NCI-H1436 treated with DMSO at 0.1 percent for 48 hours (cell line): ENCODE data around the gene FRMD1.

Source experiments
- DNase-seq: peaks from one replicate; lab custom pipeline; 2025; lab: John Stamatoyannopoulos, UW

The FRMD1 gene

DNA sequence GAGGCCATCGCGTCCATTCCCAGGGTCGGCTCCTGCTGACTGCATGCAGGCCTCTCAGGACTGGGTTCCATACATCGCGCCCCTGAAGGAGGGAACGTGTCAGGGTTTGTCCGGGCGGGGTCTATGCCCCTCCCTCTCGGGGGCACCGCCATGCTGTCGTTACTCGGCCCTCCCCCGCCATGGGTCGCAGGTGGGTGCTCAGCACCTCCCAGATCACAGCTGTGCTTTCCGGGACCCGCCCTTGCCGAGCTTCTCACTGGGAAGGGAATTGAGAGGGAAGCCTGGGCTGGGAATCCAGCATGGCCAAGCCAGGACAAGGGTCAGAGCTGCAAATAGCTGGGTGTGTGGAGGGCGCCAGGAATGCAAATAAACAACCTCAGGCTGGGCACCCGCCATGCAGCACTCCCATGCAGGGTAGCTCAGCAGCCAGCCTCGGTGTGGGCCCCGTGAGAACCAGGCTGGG lies at the start of gene FRMD1:
TSS of gene FRMD1 (minus strand) at position 270 of the 463 bp plus-strand sequence. CDS start at position 152, 118 bp downstream.
- DNase-seq, result no peak

DNA sequence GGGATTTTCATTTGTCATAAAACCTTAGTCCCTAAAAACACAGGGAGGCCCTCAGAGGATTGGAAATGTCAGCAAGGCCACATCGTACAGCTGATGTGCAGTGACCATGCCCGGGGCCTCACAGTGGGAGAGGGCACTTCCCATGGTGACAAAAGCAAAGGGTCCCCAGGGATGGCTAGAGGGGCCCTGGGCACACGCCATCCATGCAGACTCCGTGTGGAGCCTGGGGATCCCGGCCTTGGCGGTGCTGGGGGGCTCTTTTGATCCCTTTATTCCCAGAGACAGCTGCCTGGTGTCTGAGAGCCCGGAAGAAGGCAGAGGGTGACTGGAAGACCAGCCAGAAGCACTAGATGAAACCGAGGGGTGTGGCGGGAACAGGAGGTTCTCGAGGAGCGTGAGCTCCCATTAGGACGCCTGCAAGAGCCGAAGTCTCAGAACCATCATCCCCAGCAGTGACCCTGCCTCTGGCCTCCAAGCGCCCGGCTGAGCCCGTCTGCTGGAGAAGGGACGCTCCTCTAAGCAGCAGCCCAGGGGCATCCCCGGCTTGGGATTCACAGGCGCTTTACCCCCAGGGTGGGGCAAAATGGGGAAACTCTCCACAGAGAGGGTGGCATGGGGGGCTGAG lies 49.1 kb upstream of the FRMD1 start:
- DNase-seq, result no peak

- DNase-seq, result no peak
Observed at GRCh38 chr6:168127384-168127868, 48.4 kb upstream of the FRMD1 start.

DNA sequence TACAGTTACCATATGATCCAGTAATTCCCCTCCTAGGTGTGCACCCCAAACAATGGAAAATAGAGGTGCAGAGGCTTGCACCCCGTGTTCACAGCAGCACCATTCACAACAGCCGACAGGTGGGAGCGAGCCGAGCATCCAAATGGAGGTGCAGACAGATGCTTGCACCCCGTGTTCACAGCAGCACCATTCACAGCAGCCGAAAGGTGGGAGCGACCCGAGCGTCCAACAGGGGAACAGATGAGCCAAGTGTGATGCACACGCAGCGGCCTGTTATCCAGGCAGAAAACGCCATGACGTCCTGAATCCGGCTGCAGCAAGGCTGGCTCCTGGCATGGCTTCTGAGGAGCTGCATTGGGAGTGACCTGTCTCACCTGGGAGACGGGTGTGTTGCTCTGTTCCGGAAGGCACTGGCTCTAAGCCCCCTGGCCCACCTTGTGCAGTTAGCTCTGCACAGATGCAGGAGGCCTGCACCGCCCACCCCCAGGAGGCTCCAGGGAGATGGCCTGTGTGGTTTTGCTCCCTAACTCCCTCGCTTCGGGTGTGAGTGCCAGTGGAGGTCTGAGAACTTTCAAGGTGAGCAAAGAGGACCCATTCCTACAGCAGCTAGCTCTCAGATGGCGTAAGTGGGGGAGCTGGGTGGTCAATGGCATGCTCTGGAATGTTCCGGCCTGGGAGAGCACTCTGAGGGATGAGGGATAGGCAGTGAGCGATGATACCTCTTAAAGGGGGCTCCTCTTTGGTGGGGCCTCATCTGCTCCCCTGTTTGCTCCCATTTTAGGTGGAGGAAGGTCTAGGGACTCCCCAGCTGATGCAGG lies 47.8 kb upstream of the FRMD1 start:
- DNase-seq, result no peak

DNA sequence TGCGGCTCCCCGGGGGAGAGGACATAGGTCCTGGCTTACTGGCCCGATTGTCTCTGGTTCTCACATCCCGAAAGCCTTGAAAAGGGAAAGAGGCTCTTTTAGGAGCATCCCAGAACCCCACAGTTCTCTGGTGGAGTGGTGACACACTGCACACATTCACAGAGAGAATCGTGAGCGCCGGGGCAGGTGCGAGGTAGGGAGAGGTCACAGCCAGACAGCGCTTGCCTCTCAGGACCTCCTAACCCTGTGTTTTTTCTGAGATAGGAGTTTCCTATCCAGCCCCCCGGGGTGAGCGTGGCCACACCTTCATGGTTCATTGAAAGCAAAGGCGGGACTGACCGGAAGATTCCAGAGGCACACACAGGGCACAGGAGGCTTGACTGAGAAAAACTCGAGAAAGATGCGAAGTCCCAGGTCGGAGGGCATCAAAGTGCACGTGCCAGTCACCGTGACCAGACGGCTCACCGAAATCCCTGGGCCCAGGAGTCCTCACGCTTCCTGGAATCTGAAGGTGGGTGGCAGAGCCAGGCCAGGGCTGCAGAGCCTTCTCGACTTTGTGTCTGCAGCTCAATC lies 46.5 kb upstream of the FRMD1 start:
- no peak for DNase-seq

- DNase-seq, result no peak
Observed at GRCh38 chr6:168124921-168125320, 45.9 kb upstream of the FRMD1 start.

- DNase-seq, result no peak
Observed at GRCh38 chr6:168124158-168124557, 45.1 kb upstream of the FRMD1 start.

GRCh38 chr6:168123165-168123911 lies 44.3 kb upstream of the FRMD1 start:
- no peak for DNase-seq

- DNase-seq, result no peak
Observed at GRCh38 chr6:168122521-168122920, 43.5 kb upstream of the FRMD1 start.

- no peak for DNase-seq
Observed at GRCh38 chr6:168122011-168122410, 43.0 kb upstream of the FRMD1 start.

DNA sequence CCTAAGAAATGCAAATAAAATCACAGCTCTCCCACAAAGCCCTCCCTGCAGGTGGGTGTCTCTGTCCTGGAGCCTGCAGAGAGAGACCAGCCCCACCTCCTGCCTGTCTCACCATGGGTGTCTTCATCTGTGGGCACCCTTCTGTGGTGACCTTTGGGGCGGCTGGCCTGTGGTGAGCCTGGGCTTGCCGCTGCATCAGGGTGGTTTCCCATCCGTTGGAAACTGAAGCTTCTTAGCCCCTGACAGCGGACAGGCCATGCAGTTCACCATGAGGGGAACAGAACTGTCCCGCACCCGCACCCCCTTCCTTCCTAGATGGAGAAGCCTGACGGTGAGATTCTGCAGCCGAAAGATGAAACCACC lies 42.3 kb upstream of the FRMD1 start:
- DNase-seq, result no peak

GRCh38 chr6:168120390-168121302 lies 41.6 kb upstream of the FRMD1 start:
- DNase-seq, result no peak

DNA sequence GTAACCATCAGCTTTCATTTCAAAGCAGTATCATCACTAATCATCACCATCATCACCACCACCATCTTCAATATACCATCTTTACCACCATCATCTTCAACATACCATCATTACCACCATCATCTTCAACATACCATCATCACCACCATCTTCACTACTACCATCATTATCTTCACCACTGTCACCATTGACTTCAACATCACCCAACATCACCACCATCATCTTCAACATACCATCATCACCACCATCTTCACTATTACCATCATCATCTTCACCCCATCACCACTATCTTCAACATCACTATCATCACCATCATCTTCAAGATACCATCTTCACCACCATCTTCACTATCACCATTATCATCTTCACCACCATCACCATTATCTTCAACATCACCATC lies 40.5 kb upstream of the FRMD1 start:
- DNase-seq, result no peak

DNA sequence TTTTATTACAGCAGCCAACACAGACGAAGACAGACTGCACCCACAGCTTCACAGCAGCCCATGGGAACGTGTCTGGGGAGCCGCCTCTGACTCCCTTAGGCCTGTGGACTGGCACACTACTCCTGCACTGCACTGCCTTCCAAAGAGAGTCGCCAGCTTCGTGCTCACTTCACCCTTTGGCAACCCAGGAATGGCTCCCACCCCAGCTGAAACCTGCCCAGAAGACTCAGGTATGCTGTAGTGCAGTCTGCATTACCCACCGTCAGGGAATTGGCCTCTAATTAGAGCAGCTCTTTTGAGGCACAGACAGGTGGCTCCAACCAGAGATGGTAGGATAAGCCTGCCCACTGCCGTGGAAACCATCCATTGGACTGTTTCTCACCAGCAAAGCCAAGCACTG lies 39.9 kb upstream of the FRMD1 start:
- DNase-seq, result no peak

DNA sequence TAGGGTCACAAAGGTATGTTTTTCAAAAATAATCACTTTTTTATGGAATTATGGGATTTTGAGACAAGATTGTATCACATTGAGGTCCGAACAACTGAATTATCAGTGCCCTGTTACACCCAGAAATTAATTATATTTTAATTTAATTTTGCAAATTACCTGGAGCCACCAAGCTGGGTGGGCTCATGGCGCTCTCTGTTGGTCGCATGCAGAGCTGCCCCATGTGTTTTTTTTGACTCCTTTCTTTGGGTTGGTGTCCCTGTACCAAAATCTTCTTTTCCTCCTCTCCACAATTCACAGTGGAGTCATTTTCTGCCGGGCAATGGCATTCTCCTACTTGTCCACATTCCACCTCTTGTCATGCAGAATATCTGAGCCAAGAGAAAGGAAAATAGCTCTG lies 38.9 kb upstream of the FRMD1 start:
- DNase-seq, result no peak

DNA sequence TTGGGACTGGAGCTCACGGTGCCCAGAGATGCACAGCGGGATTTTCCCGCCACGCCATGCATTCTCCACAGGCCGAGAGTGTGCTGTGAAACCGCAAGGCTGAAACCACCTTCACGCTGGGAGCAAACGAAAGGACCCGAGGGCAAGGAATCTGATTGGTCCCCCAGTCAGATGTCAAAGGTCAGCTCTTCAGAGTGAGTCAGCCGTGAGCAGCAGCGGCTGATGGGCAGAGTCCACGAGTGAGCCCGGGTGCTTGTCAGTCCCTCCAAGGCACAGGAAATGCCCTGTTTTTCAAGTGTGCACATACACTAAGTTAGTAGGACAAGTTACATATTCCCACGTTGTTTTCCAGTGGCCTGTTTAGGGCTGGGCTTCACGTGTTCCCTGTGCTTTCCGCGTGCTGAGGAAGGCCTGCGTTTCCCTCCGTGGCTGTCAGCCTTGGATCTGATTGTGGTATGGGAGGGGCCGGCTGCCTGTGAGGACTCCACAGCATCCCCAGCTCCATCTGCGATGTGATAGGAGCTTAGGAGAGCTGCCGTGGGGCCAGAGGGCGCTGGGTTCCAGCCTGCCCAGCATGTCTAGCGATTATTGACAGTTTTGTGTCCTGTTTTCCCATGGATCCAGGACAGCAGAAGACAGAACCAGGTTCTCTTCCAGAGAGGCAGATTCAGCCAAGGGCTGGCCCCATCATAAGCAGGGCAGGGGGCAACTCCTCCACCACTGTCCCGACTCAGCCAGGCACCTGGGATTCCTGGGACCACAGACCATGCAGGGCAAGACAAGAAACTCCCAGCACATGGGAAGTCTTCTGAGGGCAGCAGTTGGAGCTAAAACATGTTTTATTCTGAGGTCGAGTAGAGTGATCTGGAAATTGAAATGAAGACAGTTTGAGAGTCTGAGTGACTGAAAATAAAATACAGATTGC lies 38.2 kb upstream of the FRMD1 start:
- DNase-seq, result no peak

- DNase-seq, result no peak
Observed at GRCh38 chr6:168116438-168116974, 37.5 kb upstream of the FRMD1 start.

DNA sequence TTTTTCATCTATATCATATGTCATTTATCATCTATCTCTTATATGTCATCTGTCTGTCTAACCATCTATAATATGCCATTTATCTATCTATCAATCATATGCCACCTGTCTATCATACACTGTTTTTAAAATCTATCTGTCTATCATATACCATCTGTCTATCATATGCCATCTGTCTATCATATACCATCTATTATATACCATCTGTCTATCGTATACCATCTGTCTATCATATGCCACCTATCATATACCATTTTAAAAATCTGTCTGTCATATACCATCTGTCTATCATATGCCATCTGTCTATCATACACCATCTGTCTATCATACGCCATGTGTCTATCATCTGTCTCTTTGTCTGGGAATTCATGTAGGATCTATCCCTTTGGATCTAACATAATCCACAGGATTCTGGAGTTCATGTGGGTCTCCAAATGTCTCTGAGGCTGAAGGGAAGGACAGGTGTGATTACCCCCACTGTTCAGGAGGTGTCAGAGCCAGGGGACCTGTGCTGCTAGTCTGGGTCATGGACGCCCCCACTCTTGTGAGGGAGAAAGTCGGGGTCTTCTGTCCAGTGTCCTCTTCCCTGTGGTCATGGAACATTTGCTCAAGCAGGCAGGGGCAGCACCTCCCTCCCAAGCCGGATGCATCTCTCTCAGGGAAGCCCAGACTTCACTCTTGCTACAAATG lies 36.9 kb upstream of the FRMD1 start:
- no peak for DNase-seq

DNA sequence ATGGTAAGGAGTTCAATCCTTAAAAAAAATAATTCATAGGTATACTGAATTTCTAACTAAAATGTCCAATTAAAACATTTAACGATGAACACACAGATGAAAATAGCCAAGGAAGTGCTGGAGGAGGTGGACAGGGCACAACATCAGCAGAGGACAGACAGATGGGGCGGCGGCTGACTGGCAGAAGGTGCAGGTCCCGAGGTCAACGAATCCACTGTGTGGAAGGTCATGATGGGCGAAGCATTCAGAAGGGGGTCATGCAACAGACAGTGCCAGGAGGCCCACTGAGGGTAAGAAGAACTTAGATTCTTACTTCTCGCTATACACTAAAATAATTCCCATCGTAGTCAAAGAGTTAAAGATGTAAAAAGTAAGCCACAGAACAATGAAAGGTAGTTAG lies 34.2 kb upstream of the FRMD1 start:
- DNase-seq, result no peak
